GM19043 (cell line): ENCODE data around the gene TTC21B.
A peak's percentile ranks its signal among the peaks of the same experiment; 100 is the strongest.
"Not testable (repeated sequence)": the region's sequence is repeated elsewhere in the genome, so short reads cannot be mapped to it uniquely, and the experiment has no call there.

Experiments used
- ATAC-seq: cut with Tn5 transposase; IDR thresholded peaks from one replicate; pipeline ENCODE4 v1.9.1; 2021; ENCODE audit warnings: low read depth; ENCODE audit not compliant: unreplicated experiment

Gene TTC21B

DNA sequence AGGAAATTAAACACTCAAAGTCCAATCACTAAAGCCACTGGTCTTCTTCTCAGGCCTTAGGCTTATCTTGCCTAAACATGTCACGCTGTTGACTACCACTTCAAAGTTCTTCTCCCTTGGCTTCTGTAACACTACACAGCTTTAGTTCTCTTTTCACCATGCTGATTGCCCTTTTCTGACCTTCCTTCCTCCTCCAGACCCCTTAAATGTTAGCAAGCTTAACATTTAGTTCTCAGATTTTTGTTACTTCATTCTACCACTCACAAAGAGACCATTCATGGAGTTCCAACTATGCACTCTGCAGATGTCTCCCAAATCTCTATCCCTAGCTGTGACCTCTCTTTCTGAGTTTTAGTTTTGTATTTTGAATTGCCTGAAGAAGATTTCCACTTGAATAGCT lies 64.4 kb downstream of the TTC21B start:
- no peak for ATAC-seq

DNA sequence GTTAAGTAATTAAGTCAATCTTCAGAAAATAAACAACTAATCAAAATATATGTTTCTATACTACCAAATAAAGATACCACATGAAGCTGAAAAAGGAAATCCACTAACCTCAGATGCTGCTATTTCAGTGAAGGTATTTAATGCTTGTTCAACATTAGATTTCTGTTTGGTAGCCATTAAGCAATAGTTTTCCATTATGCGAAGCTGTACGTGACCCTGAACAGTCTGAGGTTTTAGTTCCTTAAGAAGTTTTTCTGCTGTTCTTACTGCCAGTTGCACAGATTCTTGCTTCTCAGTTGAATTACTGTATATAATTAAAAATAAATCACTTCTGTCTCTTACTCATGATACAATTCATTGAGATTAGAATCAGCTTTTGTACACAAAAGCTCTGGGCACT lies 65.4 kb downstream of the TTC21B start:
- no peak for ATAC-seq

DNA sequence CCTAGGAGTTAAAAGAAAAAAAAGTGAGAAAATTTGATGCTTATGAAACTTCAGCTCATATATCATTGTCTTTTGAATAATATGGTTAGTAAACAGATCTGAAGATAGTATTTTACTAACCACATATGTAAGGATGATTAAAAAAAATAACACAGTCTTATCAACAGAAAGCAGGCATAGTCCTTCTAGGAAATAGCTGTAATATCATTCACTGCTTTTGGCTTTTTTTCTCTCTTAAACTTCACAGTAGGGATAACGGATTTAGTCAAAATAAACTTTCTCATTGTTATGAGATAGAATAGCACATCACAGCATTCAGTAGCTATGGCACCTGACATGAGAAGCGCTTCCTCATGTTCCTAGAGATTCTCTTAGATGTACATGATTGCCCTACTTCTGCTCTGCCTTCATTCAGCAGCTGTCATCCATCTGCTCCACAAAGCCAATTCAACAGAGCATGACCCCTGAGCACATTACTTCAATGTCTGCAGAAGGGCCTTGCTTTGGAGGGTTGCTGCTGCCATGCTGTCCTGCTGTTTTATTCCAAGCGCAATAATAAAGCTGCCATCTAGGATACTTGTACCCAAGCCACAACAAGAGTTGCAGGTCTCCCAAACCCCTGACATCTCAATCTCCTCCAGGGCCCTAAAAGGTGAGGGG lies 67.0 kb downstream of the TTC21B start:
- no peak for ATAC-seq

DNA sequence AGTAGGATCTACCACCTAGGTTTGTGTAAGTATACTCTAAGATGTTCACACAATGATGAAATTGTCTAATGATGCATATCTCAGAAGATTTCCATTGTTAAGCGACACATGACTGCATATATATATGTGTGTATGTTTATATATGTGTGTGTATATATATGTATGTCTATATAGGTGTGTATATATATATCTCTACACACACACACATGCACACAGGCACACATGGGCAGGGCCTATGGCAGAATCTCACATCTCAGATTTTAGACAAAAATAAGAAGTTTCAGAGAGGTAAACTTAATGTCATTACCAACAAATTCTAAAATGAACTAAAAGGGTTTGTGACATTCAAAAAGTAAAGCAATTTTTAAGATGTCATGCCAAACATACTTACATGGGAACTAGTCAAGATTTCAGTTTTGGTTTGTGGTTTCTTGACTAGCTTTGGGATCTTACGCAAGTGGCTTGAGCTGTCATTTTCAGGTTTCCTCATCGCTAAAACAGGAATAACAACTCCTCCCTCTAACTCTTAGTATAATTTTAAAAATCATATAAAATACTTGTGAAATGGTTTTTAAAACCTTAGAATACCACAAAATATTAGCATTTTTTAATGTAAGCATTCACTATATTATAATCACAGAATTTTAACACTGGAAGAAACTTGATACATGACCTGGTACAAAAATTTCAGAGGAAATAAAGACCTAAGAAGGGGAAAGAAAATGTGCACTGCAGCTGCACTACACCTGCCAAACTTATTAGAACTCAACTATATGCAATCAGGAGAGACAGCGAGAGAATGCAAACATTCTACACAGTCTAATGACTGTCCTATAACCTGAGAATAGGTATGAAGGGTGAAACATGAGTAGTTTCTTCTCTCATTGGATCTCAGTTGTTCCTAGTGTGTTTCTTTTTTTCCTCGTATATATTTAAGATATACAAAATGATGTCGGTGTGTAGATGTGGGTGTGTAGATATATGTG lies 75.7 kb downstream of the TTC21B start:
- ATAC-seq: peak; percentile 49

DNA sequence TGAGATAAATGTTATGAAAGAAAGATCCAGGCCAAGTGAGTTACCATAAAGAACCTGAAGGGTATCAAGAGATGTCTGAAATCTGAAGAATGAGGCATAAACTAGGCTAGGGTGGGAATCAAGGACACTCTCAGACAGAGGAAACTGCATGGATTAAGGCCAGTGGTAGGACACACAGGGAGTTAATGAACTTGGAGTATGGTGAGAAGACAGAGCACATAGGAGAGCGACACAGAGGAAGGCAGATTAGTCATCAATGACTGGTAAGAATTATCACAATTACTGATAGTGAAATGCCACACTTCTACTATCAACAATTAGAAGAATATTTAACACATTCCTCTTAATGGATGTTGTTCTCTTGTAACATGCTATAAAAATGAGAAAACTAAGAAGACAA lies 76.9 kb downstream of the TTC21B start:
- ATAC-seq: no peak

DNA sequence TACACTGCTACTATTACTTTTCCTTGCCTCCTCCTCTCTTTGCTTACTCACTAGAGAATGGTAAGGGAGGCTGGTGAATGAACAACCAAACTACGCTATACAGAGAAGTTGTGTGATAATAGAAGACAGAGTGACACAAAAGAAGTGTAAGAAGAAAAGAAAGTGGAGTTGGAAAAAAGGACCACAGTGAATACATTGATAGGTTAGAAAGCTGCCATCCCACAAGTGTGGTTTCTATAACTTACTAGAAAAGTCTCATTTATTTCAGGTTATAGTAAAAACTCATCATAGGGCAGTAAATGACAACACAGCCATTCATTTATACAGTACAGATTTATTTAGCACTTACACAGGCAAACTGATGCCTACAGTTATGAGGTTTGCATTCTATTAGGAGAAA lies 77.3 kb downstream of the TTC21B start:
- no peak for ATAC-seq

DNA sequence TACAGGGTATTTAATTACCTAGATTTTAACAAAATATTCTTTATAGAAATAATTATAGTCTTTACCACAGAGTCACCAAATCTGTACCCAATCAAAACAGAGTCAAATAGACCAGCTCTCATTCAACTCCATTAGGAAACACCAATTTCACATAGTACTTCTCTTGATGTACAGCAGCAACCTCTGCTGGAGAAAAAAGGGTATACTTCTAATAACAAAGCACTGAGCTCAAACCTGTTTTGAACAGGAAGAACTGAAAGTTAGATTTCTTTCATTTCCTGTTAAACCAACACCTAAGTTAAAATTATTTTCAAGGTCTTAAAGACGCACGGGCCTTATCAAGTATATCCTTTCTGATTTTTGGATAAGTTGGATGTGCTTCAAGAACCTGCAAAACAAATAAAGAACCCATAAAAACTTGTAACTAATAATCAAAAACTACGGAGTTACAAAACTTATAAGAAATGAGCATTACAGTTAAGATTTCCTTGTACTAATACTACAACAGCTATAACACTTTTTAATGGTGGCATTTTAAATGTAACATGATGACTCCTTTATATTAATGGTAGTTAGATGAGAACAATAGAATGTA lies 79.0 kb downstream of the TTC21B start:
- peak; percentile 85 for ATAC-seq

DNA sequence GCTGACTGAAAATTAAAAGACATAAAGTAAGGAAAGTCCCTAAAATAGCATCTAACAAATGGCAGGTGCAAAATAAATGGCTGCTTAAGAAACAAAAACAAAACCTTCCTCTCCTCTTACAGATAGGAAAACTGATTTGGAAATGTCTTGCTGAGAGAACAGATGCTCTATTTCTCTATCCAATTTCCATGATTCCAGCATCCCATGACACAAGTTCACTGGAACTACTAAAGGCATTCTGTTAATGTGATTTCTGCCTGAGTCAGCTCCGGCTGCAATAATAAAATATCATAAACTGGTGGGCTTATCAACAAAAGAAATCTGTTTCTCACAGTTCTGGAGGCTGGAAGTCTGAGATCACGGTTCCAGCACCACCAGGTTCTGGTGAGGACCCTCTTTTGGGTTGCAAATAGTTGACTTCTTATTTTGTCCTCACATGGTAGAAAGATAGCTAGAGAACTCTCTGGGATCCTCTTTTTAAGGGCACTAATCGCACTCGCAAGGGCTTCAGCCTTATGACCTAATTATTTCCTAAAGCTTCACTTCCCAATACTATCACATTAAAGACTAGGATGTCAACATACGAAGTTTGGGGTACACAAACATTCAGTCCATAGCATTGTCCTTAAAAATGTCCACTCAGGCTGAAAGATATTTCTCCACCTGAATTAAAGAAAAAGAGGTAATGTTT lies 81.3 kb downstream of the TTC21B start:
- ATAC-seq: no peak

DNA sequence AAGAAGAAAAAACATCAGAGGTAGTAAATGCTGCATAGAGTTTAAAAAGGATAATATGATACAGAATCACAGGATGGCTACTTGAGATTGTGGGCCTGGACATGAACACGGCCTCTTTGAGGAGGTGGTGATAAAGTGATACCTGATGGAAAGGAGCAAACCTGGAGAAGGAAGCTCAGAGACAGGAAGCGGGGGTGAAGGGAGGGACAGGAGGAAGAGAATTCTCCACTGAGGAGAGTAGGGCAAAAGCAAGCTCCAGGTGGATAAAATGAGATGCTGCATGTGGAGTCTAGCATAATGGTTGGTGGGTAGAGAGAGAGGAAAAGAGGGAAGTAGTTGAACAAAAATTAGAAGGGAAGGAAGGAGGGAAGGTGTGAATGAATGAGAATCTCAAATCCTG lies 82.6 kb downstream of the TTC21B start:
- ATAC-seq: no peak

DNA sequence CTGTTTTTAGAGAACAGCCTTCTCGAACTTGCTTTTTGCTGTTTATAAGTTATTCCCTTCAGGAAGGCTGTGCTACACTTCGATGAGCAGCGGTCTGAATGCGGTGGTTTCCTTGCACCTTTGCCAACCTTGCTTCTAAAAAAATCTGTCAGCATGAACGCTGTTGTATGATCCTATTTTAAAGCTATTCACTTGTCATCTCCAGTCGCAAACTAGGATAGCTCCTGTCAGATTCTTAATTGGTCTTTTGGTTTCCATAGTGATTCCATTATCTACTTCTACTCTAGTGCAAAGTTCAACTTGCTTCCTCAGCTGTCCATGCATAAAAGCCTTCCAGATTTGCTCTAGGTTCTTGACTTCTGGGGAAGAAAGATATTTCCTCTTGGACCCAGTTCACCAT lies 83.2 kb downstream of the TTC21B start:
- no peak for ATAC-seq

DNA sequence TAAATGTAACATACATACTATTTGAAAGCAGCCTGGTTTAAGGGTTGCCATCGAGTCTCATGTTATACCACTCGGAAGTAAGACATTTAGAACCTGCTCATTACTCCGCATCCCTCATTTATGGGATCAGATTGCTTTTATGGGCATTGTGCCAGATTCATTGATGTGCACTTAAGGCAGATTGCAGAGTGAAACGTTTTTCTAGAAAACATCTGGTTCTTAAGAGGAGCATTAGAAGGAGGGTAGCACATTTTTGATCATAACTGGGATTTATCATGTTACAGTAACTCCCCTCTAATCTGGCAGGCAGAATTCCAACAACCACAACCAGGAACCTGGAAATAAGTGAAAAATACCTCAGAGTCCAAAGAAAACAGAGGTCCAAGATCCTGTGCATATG lies 85.4 kb downstream of the TTC21B start:
- no peak for ATAC-seq

DNA sequence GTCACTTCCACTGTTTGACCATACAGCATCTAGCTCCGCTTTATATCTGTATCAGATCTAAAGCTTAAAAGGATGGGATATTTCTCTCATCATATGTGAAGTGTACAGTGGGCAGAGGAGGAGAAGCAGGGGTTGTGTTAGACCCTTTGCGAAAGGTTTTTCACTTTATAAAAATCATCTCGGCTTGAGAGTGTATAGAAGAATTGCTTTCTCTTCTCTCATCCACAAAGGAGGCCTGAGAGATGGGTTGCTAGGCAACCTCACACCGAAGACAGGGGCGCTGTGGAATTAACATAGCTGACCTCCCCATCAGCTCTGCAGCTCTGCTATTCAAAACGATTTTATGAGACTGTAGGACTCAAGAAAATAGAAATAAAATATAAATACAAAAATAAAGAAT lies 89.3 kb downstream of the TTC21B start:
- ATAC-seq: no peak

DNA sequence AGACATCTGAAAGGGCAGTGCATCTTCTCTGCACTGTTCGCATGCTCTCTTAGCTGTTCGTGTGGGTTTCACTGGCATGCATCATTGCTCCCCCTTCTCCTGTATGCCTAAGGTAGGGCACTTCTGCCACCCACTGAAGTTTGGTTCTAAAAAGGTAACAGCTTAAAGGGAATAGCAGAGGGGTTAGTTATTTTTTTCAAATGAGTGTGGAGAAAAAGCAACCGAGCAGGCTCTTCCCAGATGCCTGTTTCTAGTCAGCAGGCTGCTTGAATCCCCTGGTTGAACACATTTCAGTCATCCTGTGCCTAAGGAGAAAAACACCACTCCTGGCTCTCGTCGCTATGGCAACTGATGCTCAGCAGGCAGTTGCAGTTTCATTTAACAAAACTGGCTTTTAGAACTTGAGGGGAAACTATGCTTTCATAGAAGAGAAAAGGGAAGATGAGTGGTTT lies 89.7 kb downstream of the TTC21B start:
- peak; percentile 66 for ATAC-seq

DNA sequence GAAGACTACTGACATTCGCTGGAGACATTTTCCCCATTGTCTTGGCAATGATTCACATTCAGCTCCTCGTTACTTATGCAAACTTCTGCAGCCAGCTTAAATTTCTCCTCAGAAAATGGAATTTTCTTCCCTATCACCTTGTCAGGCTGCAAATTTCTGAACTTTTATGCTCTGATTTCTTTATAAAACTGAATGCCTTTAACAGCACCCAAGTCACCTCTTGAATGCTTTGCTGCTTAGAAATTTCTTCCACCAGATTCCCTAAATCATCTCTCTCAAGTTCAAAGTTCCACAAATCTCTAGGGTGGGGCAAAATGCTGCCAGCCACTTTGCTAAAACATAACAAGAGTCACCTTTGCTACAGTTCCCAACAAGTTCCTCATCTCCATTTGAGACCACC lies 92.5 kb downstream of the TTC21B start:
- ATAC-seq: not testable (repeated sequence)

DNA sequence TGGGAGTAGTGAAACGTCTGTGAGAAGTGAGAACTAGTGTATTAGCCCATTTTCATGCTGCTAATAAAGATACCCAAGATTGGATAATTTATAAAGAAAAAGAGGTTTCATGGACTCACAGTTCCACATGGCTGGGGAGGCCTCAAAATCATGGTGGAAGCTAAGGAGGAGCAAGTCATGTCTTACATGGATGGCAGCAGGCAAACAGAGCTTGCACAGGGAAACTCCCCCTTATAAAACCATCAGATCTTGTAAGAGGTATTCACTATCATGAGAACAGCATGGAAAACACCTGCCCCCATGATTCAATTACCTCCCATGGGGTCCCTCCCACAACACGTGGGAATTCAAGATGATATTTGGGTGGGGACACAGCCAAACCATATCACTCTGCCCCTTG lies 93.9 kb downstream of the TTC21B start:
- ATAC-seq: not testable (repeated sequence)

DNA sequence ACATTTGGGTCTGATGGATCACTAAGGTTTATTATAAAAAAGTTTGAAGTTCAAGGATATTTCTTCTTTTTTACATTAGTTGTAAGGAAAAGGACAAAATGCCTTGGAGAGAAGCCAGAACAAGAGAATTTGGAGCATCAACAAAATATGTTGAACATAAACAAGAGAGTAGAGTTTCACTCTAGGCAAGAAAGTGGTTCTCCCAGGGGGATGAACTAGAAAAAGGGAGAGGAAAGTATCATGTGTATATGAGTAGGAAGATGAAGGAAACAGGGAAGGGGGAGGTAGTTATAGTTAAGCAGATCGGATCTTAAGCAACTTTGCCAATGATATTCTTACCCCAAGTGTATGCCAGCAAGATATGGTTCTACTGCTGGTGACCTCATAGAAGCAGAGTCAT lies 95.7 kb downstream of the TTC21B start:
- ATAC-seq: no peak

DNA sequence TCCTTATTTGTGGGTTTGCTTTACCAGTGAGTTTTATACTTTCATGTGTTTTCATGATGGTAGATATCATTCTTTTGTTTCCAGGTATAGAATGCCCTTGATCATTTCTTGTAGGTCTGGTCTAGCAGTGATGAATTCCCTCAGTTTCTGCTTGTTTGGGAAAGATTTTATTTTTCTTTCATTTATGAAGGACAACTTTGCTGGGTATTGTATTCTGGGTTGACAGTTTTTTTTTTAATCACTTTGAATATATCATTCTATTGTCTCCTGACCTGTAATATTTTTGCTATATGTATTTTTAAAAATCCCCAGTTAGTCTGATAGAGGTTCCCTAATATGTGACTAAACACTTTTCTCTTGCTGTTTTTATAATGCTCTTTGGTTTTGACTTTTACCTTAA lies 101.2 kb downstream of the TTC21B start:
- no peak for ATAC-seq

DNA sequence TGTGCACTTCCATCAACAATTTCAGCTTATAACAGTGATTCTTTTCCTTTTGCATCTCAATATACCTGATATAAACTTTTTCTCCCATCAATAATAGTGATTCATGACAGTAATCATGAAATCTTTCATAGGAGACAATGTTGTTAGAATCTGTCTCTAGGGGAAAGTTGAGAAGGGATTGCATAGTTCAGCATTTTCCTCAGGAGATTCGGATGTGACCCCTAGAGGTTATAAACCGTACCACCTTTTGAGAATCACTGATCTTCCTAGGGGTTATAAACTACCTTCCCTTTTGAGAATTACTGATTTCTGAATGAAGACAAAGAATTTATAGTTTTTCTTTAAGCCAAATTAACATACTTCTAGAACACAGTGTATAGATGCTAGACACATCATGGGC lies 106.6 kb downstream of the TTC21B start:
- no peak for ATAC-seq

DNA sequence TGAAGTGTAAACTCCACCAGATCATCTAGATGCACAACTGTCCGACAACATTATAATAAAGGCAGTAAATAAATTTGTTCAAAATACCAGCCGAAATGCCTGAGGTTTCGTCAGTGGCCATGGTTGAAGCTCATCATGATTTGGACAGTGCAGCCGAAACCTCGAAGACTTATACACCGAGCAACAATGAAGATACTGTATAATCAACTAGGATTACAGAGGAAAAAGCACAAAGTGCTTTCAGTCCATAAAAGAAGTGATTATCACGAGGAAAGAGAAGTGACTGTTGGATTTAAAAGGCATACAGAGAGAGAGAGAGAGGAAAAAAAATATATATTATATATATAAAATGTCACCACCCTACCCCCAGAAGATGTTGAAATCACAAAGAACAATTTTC lies 107.5 kb downstream of the TTC21B start:
- ATAC-seq: no peak

DNA sequence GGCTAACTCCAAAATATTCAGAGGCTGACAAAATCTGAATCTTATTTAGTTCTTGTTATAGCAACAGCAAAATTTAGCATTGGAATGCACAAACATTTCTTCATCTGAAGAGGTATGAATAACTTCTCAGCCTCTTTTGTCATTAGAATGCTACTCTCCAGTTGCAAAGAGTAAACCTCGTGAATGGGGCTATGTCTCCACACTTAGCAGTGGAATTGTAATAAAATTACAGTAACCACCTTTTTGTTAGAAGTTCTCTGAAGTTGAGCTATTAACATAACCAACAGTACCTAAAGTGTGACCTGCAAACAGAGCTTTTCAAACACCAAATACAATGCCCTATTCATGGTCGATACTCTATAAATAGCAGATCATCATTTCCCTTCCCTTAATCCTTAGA lies 109.4 kb downstream of the TTC21B start:
- ATAC-seq: no peak

DNA sequence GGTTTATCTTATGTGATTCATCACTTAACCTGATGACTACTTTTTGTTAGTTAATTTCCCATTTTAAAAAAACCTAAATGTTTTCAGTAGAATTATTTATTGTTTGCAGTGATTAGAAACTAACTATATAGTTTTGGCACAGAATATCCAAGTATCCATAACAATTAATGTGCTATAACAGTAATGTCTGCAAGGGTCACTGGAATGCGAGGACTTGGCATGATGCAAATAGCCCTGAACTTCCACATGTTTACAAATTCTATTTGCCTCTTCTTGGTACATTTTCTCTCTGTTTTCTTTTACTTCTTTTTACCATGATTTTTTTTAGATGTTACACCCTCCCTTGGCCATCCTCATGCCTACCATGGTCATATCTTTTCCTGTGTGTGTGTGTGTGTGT lies 110.2 kb downstream of the TTC21B start:
- no peak for ATAC-seq
